ENCODE measurements around the gene SLC26A5. TPM values are rescaled to one million over a fixed set of nuclear protein-coding genes. Genes with fewer than 3 reads are reported as not detected.

Gene SLC26A5
- total and polyA plus RNA-seq, 2 donors (not counting 1 experiment from before 2014, with no cell fraction given) = not detected

DNA sequence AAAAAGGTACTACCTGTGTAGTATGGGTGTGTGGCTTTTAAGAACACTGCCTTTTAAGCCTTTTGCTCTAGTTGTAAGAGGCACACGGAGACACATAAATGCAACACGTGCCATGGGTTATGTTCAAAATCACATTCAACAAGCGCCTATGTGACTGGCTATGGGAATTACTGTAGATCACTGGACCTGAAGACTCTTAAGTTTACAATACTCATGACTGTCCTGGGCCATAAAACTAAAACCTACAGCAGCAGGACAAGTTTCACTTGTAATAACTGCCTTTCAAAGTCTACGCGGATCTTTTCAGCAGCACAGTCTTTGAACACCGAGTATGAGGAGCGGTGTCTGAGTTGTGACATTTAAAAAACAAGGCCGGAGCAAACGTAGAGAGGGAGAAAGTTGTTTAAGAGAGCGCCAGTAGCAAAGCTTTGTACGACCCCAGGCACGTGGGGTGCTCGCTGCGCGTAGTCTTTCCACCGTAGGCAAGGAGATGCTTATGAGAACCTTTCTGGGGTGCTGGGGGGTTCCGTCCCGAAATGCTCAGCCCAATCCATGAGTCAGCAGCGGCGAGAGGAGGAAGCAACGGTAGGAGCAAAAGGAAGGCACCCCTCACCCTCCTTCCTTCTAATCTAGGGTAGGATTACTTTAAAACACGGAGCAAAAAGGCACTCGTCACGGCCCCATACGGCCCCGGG is 102.1 kb downstream of the SLC26A5 start:
- Histone ChIP-seq H2AFZ (ENCODE audit: insufficient read depth, low read depth, low read length, poor library complexity, severe bottlenecking) (peak overlapping the region; percentile 99), H3K9me3 (ENCODE audit: control extremely low read depth in 1 of 3, control insufficient read depth in 2 of 3, insufficient read depth in 1 of 3, low read length in 2 of 3) (no peaks in the 10 kb centered on the region), H4K20me1 (ENCODE audit: control insufficient read depth, insufficient read depth, low read length, poor library complexity, severe bottlenecking) (peaks cover 7% of the 10 kb centered on the region), H3K4me1 (ENCODE audit: control insufficient read depth in 2 of 2, insufficient read depth in 2 of 2, low read length in 2 of 2) (peaks cover 22 to 25% of the 10 kb centered on the region in 2 donors), H3K36me3 (replicated peaks in 1 of 2; ENCODE audit: control extremely low read depth in 1 of 2, control insufficient read depth in 1 of 2, extremely low read depth in 1 of 2, insufficient read depth in 2 of 2, low read length in 1 of 2) (peaks cover 4 to 23% of the 10 kb centered on the region in 2 experiments), H3K79me2 (ENCODE audit: control insufficient read depth, insufficient read depth, low read length) (peaks cover 89% of the 10 kb centered on the region), H3K4me2 (replicated peaks; ENCODE audit: low read depth, low read length, poor library complexity, severe bottlenecking) (peak overlapping the region; percentile 78), H3K4me3 (ENCODE audit: control extremely low read depth in 1 of 5, extremely low read depth in 1 of 5, insufficient read depth in 1 of 5, low read depth in 2 of 5, low read length in 4 of 5) (peak overlapping the region; percentile 76 to 93 (median 83)), H3K9ac (ENCODE audit: low read length) (peak overlapping the region; percentile 95), H3K27me3 (replicated peaks in 1 of 4; ENCODE audit: control extremely low read depth in 1 of 4, control insufficient read depth in 3 of 4, insufficient read depth in 4 of 4, low read length in 3 of 4) (no peaks in the 10 kb centered on the region), H3K27ac (ENCODE audit: low read length in 2 of 2) (peak overlapping the region; percentile 66 to 93)
- intact Hi-C loops (cut with micrococcal nuclease) = loop anchor here (1.0 to 10.0 kb wide), 2 partner anchors 47 to 861 kb away; partner anchors contain the start of genes ORC5 and PMPCB
- TF ChIP-seq, protein P1, sequence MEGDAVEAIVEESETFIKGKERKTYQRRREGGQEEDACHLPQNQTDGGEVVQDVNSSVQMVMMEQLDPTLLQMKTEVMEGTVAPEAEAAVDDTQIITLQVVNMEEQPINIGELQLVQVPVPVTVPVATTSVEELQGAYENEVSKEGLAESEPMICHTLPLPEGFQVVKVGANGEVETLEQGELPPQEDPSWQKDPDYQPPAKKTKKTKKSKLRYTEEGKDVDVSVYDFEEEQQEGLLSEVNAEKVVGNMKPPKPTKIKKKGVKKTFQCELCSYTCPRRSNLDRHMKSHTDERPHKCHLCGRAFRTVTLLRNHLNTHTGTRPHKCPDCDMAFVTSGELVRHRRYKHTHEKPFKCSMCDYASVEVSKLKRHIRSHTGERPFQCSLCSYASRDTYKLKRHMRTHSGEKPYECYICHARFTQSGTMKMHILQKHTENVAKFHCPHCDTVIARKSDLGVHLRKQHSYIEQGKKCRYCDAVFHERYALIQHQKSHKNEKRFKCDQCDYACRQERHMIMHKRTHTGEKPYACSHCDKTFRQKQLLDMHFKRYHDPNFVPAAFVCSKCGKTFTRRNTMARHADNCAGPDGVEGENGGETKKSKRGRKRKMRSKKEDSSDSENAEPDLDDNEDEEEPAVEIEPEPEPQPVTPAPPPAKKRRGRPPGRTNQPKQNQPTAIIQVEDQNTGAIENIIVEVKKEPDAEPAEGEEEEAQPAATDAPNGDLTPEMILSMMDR (IDR thresholded peaks at IDR 0.05) = no peak
- TF ChIP-seq EZH2 (IDR thresholded peaks at IDR 0.05; ENCODE audit: borderline replicate concordance, insufficient read depth, low read depth, low read length, poor library complexity, severe bottlenecking) = no peak
- Mint-ChIP-seq H3K27ac (peak overlapping the region; percentile 98), H3K4me3 (peak overlapping the region; percentile 97), H3K27me3 (no peaks in the 10 kb centered on the region), H3K4me1 (peaks cover 52% of the 10 kb centered on the region), H3K9me3 (ENCODE audit: insufficient read depth) (no peaks in the 10 kb centered on the region)
- DNase-seq = no peak
- peak; percentile 18 for ATAC-seq (ENCODE audit: low read depth)
- ChIA-PET POLR2A (no interaction called here), CTCF (no interaction called here)
- WGBS (ENCODE audit: insufficient coverage) = 4% methylated on average over 17 of the region's 26 CpGs

DNA sequence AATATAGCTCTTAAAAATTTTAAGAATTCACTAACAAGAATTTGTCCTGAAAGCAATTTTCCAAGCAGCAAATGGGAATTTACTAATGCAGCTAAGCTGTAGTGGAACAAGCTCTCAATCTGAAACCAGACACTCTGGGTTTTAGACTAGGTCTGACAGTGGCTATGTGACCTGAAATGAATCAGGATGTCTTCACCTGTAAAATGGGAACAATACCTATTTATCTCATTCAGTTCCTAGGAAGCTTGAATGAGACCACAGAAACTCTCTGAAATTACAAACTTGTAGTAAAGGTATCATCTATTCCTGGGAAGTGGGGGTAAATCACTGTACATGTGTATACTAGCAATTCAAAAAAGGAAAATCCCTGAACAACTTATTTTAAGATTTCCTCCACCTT is 102.7 kb downstream of the SLC26A5 start:
- no peaks in the 10 kb centered on the region for H3K27me3 Mint-ChIP-seq
- H3K27ac Mint-ChIP-seq = no peak overlapping the region
- intact Hi-C loops (cut with micrococcal nuclease) = loop anchor here (10.0 kb wide), 1 partner anchor 861 kb away; the partner anchor contains the start of gene ORC5
- ChIA-PET POLR2A (no interaction called here), CTCF (interaction anchor here (1.2 kb wide), 1 partner anchor 12 kb away, joined by 3 read pairs; no protein-coding TSS in a partner anchor)
- TF ChIP-seq, protein P1 (IDR thresholded peaks at IDR 0.05) = no peak
- H3K36me3 ChIP-seq (replicated peaks in 1 of 2; ENCODE audit: control extremely low read depth in 1 of 2, control insufficient read depth in 1 of 2, extremely low read depth in 1 of 2, insufficient read depth in 2 of 2, low read length in 1 of 2) = peaks cover 4 to 24% of the 10 kb centered on the region in 2 experiments
- no peaks in the 10 kb centered on the region for H3K9me3 ChIP-seq (ENCODE audit: control extremely low read depth in 1 of 3, control insufficient read depth in 2 of 3, insufficient read depth in 1 of 3, low read length in 2 of 3)
- peak overlapping the region in 1 of 2 donors; percentile 93 for H3K27ac ChIP-seq (ENCODE audit: low read length in 2 of 2)
- H3K4me1 ChIP-seq (ENCODE audit: control insufficient read depth in 2 of 2, insufficient read depth in 2 of 2, low read length in 2 of 2) = peaks cover 19% of the 10 kb centered on the region in 2 donors
- ATAC-seq (ENCODE audit: low read depth) (no peak), DNase-seq (no peak)
- peaks cover 7% of the 10 kb centered on the region for H4K20me1 ChIP-seq (ENCODE audit: control insufficient read depth, insufficient read depth, low read length, poor library complexity, severe bottlenecking)
- H3K9ac ChIP-seq (ENCODE audit: low read length) = peak overlapping the region; percentile 95
- H3K9me3 Mint-ChIP-seq (ENCODE audit: insufficient read depth) = no peaks in the 10 kb centered on the region
- peaks cover 84% of the 10 kb centered on the region for H3K79me2 ChIP-seq (ENCODE audit: control insufficient read depth, insufficient read depth, low read length)
- no peaks in the 10 kb centered on the region for H3K27me3 ChIP-seq (replicated peaks in 1 of 4; ENCODE audit: control extremely low read depth in 1 of 4, control insufficient read depth in 3 of 4, insufficient read depth in 4 of 4, low read length in 3 of 4)
- peaks cover 47% of the 10 kb centered on the region for H3K4me1 Mint-ChIP-seq
- peak overlapping the region; percentile 76 to 93 (median 83) for H3K4me3 ChIP-seq (ENCODE audit: control extremely low read depth in 1 of 5, extremely low read depth in 1 of 5, insufficient read depth in 1 of 5, low read depth in 2 of 5, low read length in 4 of 5)
- H3K4me3 Mint-ChIP-seq = peak overlapping the region; percentile 97
- H2AFZ ChIP-seq (ENCODE audit: insufficient read depth, low read depth, low read length, poor library complexity, severe bottlenecking) = peak overlapping the region; percentile 99
- peak overlapping the region; percentile 78 for H3K4me2 ChIP-seq (replicated peaks; ENCODE audit: low read depth, low read length, poor library complexity, severe bottlenecking)

All from B cell (primary cell).